Endodermal cell (in vitro differentiated cells): ENCODE data around the gene MAN1B1. TPM values are rescaled to one million over a fixed set of nuclear protein-coding genes. Genes with fewer than 3 reads are reported as not detected.

Source experiments
- DNase-seq: peaks from one replicate; pipeline ENCODE4 v3.0.0-alpha.2; 2017
- H3K27ac ChIP-seq: 2 replicates; pipeline ENCODE4 v1.5.1; 2013; ENCODE audit warnings: mild to moderate bottlenecking, low read depth, low read length, moderate library complexity
- H3K27me3 ChIP-seq: 2 replicates; pipeline ENCODE4 v1.6.1; 2013; ENCODE audit warnings: mild to moderate bottlenecking, low read length, moderate library complexity; ENCODE audit not compliant: insufficient read depth, control insufficient read depth, poor library complexity, severe bottlenecking
- H3K36me3 ChIP-seq: 2 replicates; pipeline ENCODE4 v1.7.0; 2013; ENCODE audit warnings: mild to moderate bottlenecking, low read length, moderate library complexity; ENCODE audit not compliant: control insufficient read depth, insufficient read depth
- H3K4me1 ChIP-seq: one replicate; pipeline ENCODE4 v1.7.0; 2013; ENCODE audit warnings: low read length; ENCODE audit not compliant: control insufficient read depth, insufficient read depth
- H3K4me3 ChIP-seq: 2 replicates; pipeline ENCODE4 v1.5.1; 2013; ENCODE audit warnings: mild to moderate bottlenecking, low read length, moderate library complexity
- H3K9ac ChIP-seq: 2 replicates; pipeline ENCODE4 v1.6.1; 2013; ENCODE audit warnings: mild to moderate bottlenecking, low read length, moderate library complexity; ENCODE audit not compliant: poor library complexity, severe bottlenecking; ENCODE audit errors: extremely low read depth
- H3K9me3 ChIP-seq: 2 replicates; pipeline ENCODE4 v1.6.1; 2013; ENCODE audit warnings: mild to moderate bottlenecking, low read length, moderate library complexity; ENCODE audit not compliant: control insufficient read depth
- H3K27ac Mint-ChIP-seq: 2 replicates; pipeline ENCODE4 v1.8.0; 2020; ENCODE audit warnings: mixed read lengths
- H3K27me3 Mint-ChIP-seq: 2 replicates; pipeline ENCODE4 v1.8.0; 2021; ENCODE audit warnings: mild to moderate bottlenecking, mixed read lengths; ENCODE audit not compliant: insufficient read depth
- H3K36me3 Mint-ChIP-seq: 2 replicates; pipeline ENCODE4 v1.8.0; 2020; ENCODE audit warnings: low read depth, mixed read lengths
- H3K4me1 Mint-ChIP-seq: 2 replicates; pipeline ENCODE4 v1.8.0; 2020; ENCODE audit warnings: mixed read lengths
- H3K4me3 Mint-ChIP-seq: 2 replicates; pipeline ENCODE4 v1.8.0; 2020; ENCODE audit warnings: mild to moderate bottlenecking, moderate library complexity, mixed read lengths
- H3K9me3 Mint-ChIP-seq: 2 replicates; pipeline ENCODE4 v1.8.0; 2020; ENCODE audit warnings: mild to moderate bottlenecking, mixed read lengths
- WGBS, 2 experiments: methylation state at CpG; one replicate each; pipeline versions ENCODE4 v1.1.5 to v1.1.7; 2013; ENCODE audit warnings: missing lambda C conversion rate in 2 of 2, mixed read lengths in 1 of 2; ENCODE audit not compliant: insufficient coverage in 1 of 2, insufficient read length in 1 of 2; 5-methylcytosine and 5-hydroxymethylcytosine counted together
- total RNA-seq, 2 donors: library from RNA; stranded (reverse); fragmentation: NEBNext Ultra II Directional in 1 of 2; extraction: Animal tissue kit (Norgen Biotek cat#: 25700) in 1 of 2; gene quantifications; 2 replicates in 1 of 2; 3 replicates in 1 of 2; pipeline ENCODE4 v1.2.1, GENCODE V29; 2021
- TF ChIP-seq, protein P1 (sequence below): fragments of 200-600 bp; sonication (generic); conservative IDR thresholded peaks from 2 replicates; pipeline ENCODE4 v1.5.0; 2021; ENCODE audit warnings: antibody characterized with exemption, mild to moderate bottlenecking

MAN1B1 gene
- total RNA-seq, 2 donors from 2014 or later = 62.1 to 63.5 TPM

DNA sequence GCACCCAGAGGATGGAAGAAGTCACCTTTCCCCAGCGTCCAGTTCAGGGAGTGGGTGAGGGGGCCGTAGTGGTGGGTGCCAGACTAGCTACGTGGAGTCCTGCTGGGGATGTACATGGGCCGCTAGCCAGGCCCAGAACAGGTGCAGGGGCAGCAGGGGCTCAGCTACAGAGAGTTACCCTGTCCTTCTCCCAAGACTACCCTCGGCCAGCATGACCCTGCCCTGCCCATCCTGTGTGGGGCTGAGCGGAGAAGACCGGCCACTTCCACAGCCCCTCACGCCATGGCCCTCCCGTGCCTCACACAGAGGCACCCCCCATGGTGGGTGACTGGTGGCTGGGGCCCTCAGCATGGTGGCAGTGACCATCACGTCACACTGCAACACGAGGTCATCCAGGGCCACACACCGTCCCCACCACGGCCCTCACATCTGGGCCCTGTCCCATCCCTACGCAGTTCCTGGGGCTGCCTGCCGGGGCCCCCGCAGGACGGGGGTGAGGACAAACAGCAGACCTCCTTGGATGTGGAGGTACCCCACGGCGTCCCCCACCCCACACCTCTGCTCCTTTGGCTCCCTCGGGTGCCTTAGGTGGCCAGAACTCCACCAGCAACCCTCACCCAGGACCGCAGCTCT is 28.7 kb downstream of the MAN1B1 start:
- Mint-ChIP-seq H3K36me3 (no peaks in the 10 kb centered on the region), H3K9me3 (peaks cover 7% of the 10 kb centered on the region), H3K4me3 (peak overlapping the region; percentile 15), H3K27ac (no peak overlapping the region), H3K27me3 (peaks cover 46% of the 10 kb centered on the region), H3K4me1 (peaks cover 7% of the 10 kb centered on the region)
- TF ChIP-seq, protein P1, sequence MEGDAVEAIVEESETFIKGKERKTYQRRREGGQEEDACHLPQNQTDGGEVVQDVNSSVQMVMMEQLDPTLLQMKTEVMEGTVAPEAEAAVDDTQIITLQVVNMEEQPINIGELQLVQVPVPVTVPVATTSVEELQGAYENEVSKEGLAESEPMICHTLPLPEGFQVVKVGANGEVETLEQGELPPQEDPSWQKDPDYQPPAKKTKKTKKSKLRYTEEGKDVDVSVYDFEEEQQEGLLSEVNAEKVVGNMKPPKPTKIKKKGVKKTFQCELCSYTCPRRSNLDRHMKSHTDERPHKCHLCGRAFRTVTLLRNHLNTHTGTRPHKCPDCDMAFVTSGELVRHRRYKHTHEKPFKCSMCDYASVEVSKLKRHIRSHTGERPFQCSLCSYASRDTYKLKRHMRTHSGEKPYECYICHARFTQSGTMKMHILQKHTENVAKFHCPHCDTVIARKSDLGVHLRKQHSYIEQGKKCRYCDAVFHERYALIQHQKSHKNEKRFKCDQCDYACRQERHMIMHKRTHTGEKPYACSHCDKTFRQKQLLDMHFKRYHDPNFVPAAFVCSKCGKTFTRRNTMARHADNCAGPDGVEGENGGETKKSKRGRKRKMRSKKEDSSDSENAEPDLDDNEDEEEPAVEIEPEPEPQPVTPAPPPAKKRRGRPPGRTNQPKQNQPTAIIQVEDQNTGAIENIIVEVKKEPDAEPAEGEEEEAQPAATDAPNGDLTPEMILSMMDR = peak; percentile 33
- Histone ChIP-seq H3K27me3 (peaks cover 28% of the 10 kb centered on the region), H3K4me3 (no peak overlapping the region), H3K36me3 (no peaks in the 10 kb centered on the region), H3K27ac (no peak overlapping the region), H3K9ac (no peak overlapping the region), H3K9me3 (no peaks in the 10 kb centered on the region), H3K4me1 (peaks cover 4% of the 10 kb centered on the region)
- DNase-seq = no peak
- 89 to 90% methylated on average over 4 to 21 of the region's 21 CpGs for WGBS, 2 experiments

DNA sequence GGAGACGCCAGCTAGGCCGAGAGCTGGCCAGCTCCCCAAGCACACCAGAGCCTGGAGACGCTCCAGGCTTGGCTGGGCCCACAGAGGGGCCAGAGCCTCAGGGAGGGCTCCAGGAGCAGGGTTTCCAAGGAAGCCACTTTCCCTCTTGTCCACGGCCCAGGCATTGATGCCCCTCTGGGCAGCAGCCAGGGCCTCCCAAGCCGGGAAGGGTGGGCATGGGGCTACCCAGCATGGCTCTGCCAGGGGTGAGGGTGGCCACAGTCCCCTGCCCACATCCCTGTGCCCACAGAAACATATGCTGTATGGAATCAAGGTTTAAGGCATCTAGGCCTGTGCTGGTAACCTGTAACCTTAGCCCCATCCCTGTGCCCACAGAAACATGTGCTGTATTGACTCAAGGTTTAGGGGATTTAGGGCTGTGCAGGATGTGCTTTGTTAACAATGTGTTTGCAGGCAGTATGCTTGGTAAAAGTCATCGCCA is 29.3 kb downstream of the MAN1B1 start:
- Histone ChIP-seq H3K36me3 (no peaks in the 10 kb centered on the region), H3K27me3 (peaks cover 28% of the 10 kb centered on the region), H3K4me3 (no peak overlapping the region), H3K9ac (no peak overlapping the region), H3K9me3 (no peaks in the 10 kb centered on the region), H3K4me1 (peaks cover 4% of the 10 kb centered on the region), H3K27ac (no peak overlapping the region)
- no peaks in the 10 kb centered on the region for H3K36me3 Mint-ChIP-seq
- H3K27me3 Mint-ChIP-seq = peaks cover 46% of the 10 kb centered on the region
- TF ChIP-seq, protein P1 = no peak
- H3K9me3 Mint-ChIP-seq = peaks cover 7% of the 10 kb centered on the region
- no peak overlapping the region for H3K27ac Mint-ChIP-seq
- H3K4me1 Mint-ChIP-seq = peaks cover 7% of the 10 kb centered on the region
- no peak for DNase-seq
- H3K4me3 Mint-ChIP-seq = no peak overlapping the region
- WGBS, 2 experiments = 64 to 74% methylated on average over 5 to 6 of the region's 6 CpGs

DNA sequence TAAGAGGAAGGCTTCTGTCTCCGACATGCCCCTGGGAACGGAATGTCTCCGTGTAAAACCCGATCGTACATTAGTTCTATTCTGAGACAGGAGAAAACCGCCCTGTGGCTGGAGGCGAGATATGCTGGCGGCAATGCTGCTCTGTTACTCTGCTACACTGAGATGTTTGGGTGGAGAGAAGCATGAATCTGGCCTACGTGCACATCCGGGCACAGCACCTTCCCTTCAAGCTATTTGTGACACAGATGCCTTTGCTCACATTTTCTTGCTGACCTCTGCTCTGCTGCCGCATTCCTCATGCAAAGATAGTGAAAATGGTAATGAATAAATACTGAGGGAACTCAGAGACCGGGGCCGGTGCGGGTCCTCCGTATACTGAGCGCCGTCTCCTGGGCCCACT is 29.9 kb downstream of the MAN1B1 start:
- peaks cover 4% of the 10 kb centered on the region for H3K4me1 ChIP-seq
- no peaks in the 10 kb centered on the region for H3K36me3 ChIP-seq
- no peaks in the 10 kb centered on the region for H3K9me3 ChIP-seq
- Mint-ChIP-seq H3K4me1 (peaks cover 7% of the 10 kb centered on the region), H3K27me3 (peaks cover 46% of the 10 kb centered on the region), H3K4me3 (no peak overlapping the region), H3K9me3 (peaks cover 7% of the 10 kb centered on the region), H3K27ac (no peak overlapping the region), H3K36me3 (no peaks in the 10 kb centered on the region)
- peaks cover 28% of the 10 kb centered on the region for H3K27me3 ChIP-seq
- no peak for DNase-seq
- H3K9ac ChIP-seq = no peak overlapping the region
- WGBS, 2 experiments = 84 to 91% methylated on average over 15 to 17 of the region's 17 CpGs
- H3K27ac ChIP-seq = no peak overlapping the region
- no peak overlapping the region for H3K4me3 ChIP-seq
- TF ChIP-seq, protein P1 = no peak
